CD4-positive, alpha-beta T cell treated with Interleukin-2 at 100 ng/mL for 4 hours (primary cell): ENCODE data around the gene LZTR1.
A peak's percentile ranks its signal among the peaks of the same experiment; 100 is the strongest.
"Not testable (repeated sequence)": the region's sequence is repeated elsewhere in the genome, so short reads cannot be mapped to it uniquely, and the experiment has no call there.

Source experiments
- DNase-seq: peaks from one replicate; pipeline ENCODE4 v3.0.0-alpha.2; 2020; ENCODE audit warnings: low spot score

LZTR1 gene

GRCh38 chr22:20965888-20966855 lies 15.9 kb upstream of the LZTR1 start:
- DNase-seq = no peak

- no peak for DNase-seq
Observed at GRCh38 chr22:20966883-20967696, 15.0 kb upstream of the LZTR1 start, which contains the start of gene AIFM3. Gene AIFM3, plus strand, starts transcription at chr22:20967255. Its CDS starts 690 bp downstream, at chr22:20967945.

- DNase-seq = no peak
Observed at GRCh38 chr22:20967697-20968211, 14.3 kb upstream of the LZTR1 start.

- no peak for DNase-seq
Observed at GRCh38 chr22:20968281-20968977, 13.7 kb upstream of the LZTR1 start.

GRCh38 chr22:20970939-20971657 lies 11.0 kb upstream of the LZTR1 start:
- DNase-seq = no peak

GRCh38 chr22:20972014-20972694 lies 9.9 kb upstream of the LZTR1 start:
- DNase-seq = not testable (repeated sequence)

GRCh38 chr22:20972933-20973577 lies 9.0 kb upstream of the LZTR1 start:
- DNase-seq = no peak

GRCh38 chr22:20973634-20974286 lies 8.3 kb upstream of the LZTR1 start:
- DNase-seq = no peak

- no peak for DNase-seq
Observed at GRCh38 chr22:20974336-20974955, 7.7 kb upstream of the LZTR1 start.

- no peak for DNase-seq
Observed at GRCh38 chr22:20975541-20976290, 6.4 kb upstream of the LZTR1 start.

- DNase-seq = no peak
Observed at GRCh38 chr22:20976291-20976877, 5.7 kb upstream of the LZTR1 start.

GRCh38 chr22:20977019-20977418 lies 5.1 kb upstream of the LZTR1 start:
- DNase-seq = no peak

GRCh38 chr22:20977516-20978170 lies 4.5 kb upstream of the LZTR1 start:
- no peak for DNase-seq

- DNase-seq = no peak
Observed at GRCh38 chr22:20978419-20978818, 3.7 kb upstream of the LZTR1 start.

- DNase-seq = peak; percentile 40
Observed at GRCh38 chr22:20979243-20979809, 2.8 kb upstream of the LZTR1 start.

GRCh38 chr22:20979940-20980453 lies 2.1 kb upstream of the LZTR1 start:
- no peak for DNase-seq

- DNase-seq = no peak
Observed at GRCh38 chr22:20980523-20980922, 1.6 kb upstream of the LZTR1 start.
